DMS79 (cell line): ENCODE measurements around the gene TRMT2A.
"Not testable (repeated sequence)": the region's sequence is repeated elsewhere in the genome, so short reads cannot be mapped to it uniquely, and the experiment has no call there.

ENCODE experiments used
- DNase-seq: peaks from one replicate; lab custom pipeline; 2025; lab: John Stamatoyannopoulos, UW

The TRMT2A gene, protein sequence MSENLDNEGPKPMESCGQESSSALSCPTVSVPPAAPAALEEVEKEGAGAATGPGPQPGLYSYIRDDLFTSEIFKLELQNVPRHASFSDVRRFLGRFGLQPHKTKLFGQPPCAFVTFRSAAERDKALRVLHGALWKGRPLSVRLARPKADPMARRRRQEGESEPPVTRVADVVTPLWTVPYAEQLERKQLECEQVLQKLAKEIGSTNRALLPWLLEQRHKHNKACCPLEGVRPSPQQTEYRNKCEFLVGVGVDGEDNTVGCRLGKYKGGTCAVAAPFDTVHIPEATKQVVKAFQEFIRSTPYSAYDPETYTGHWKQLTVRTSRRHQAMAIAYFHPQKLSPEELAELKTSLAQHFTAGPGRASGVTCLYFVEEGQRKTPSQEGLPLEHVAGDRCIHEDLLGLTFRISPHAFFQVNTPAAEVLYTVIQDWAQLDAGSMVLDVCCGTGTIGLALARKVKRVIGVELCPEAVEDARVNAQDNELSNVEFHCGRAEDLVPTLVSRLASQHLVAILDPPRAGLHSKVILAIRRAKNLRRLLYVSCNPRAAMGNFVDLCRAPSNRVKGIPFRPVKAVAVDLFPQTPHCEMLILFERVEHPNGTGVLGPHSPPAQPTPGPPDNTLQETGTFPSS

DNA sequence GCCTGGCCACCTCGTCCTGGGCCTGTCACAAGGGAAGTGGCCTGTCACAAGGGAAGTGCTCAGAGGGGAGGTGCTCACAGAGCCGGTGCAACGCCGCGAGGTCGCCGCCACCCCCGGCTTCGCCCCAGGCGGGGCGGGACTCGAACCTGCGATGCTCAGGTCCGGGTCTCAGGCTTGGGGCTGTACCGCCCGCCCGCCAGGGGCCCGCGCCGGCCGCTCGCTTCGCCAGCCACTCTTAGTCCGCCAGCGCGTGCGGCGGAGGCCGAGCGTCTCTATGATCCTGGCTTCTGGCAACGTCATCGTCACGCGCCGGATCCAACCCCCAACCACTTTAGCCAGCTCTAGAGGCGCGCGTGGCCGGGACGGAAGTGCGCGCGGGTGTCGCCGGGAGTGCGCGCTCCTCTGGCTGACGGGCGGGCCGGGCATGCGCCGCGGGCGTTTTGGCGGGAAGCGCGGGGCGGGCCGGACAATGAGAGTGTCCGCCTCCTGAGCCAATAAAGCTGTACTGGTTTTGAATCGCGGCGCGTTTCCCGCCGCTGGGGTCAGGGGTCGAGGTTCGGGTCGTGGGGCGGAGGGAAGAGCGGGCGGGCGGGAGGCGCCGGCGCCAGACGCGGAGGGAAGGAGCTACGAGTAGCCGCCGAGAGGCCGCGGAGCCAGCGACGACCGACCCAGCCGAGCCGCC lies at the start of gene TRMT2A:
Gene TRMT2A (minus strand): TSS at position 276 of the 682 bp plus-strand sequence. CDS start 320 bp downstream, outside the sequence.
- peak; percentile 60 for DNase-seq

DNA sequence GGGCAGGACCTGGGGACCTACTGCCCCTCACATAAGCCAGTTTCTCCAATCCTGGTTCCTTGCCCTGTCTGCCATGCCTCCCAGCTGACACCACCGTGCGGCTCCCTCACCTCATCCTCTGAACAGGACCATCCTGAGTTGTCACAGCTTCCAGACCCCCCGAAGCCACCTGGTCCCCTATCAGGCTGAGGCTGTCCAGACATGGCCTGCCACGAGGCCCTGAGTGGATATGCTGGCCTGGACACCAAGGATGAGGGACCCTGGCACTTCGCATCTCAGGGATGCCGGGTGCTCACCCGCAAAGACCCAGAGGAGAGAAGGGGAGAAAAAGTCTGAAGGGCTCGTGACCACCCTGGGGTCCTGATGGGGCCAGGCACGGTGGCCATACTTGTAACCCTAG lies 49.7 kb upstream of the TRMT2A start:
- DNase-seq, result no peak

DNA sequence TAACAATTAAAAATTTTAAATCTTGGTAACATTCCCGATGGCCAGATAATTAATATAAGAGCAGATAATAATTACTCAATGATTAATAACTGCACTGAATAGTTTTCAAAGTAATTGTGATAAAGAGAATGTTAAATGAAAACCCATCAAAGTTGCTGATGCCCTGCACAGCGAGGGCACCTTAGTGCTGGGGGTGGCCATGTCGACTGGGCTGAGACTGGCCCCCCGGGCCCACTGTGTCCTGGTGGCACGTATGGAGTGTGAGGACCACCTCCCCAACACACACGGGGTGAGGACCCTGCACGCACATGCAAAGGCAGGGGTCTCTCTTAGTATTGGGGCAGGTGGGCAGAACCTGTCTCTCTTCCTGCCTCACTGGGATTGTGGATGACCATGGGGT lies 48.9 kb upstream of the TRMT2A start:
- DNase-seq, result no peak

DNA sequence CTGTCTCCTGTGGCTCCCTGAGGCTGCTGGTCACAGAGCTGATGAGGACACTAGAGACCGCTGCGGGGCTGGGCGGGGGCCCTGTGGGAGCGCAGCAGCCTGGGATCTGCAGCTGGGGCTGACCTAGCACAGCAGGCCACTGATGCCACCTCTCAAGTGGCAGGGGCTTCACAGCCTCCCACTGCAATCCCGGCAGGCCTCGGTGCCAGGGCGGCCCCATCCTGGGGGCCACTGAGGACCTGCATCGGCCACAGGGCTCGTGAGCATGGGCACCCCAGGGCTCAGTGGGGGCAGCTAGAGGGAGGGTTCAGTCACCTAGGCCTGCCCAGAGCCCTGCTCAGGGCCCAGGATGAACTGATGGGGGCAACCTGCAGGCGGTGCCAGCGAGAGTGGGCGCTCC lies 48.4 kb upstream of the TRMT2A start:
- DNase-seq, result no peak

DNA sequence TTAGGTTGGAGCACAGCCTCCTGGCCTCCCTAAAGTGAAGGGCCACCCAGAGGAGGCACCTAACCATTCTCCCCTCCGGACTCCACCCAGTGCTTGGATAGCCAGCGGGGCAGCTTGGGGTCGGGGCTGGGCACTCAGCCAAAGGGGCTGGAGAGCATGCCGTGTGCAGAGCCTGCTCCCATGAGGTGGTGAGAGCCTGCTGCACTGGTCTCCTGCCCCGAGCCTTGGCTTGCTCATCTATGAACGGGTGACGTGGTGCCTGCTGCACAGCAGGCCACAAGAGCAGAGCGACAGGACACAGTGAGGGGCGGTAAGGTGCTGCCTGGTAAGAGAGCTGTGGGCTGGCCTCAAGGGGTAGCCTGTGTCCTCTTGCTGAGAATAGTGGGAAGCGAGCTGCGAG lies 47.8 kb upstream of the TRMT2A start:
- DNase-seq, result no peak

DNA sequence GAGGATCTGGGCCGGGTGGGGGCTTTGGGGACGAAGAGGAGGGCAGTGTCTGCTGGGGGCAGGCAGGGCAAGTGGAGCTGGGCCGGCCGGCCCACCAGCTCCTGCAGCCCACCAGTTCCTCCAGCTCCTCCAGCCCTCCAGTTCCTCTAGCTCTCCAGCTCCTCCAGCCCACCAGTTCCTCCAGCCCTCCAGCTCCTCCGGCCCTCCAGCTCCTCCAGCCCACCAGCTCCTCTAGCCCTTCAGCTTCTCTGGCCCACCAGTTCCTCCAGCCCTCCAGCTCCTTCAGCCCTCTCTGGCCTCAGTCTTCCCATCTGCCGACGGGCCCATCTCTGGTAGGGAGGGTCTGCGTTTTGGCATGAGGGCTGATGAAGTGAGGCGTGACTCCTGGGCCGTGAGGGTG lies 43.0 kb upstream of the TRMT2A start:
- DNase-seq, result no peak

DNA sequence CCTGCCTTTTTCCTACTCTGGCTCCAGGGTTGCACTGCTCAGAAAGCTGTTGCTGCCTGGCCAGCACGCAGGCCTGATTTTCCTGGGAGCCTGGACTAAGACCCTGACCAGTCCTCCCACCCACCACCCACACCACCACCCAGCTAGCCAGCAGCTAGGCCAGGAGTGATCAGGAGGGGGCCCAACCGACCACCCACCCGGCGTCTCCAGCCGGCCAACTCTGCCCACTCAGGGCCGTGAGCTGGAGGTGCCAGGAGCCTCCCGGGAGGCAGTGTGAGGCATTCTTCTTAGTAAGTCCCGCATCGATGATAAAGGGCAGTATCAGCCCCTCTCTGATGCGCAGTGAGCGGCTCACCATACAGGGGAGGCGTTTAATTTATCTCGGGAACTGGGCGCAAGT lies 42.5 kb upstream of the TRMT2A start:
- DNase-seq, result not testable (repeated sequence)

DNA sequence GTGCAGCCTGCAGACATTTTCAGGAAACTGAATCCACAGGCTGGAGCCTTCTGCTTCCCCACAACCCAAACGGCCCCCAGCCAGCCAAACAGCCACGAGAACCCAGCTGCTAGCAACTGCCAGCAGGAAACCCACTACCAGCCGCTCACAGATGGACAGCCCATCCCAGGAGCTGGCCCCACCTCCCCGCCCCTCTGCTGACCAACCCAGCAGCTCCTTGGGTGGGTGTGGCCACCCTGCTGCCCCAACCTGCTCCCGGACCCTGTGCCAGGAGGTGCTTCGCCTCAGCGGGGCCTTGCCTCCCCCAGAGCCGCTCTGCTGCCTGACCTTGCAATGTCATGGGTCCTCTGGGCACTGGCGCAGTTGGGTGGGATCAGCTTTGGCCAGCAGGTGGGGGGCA lies 42.0 kb upstream of the TRMT2A start:
- DNase-seq, result no peak

DNA sequence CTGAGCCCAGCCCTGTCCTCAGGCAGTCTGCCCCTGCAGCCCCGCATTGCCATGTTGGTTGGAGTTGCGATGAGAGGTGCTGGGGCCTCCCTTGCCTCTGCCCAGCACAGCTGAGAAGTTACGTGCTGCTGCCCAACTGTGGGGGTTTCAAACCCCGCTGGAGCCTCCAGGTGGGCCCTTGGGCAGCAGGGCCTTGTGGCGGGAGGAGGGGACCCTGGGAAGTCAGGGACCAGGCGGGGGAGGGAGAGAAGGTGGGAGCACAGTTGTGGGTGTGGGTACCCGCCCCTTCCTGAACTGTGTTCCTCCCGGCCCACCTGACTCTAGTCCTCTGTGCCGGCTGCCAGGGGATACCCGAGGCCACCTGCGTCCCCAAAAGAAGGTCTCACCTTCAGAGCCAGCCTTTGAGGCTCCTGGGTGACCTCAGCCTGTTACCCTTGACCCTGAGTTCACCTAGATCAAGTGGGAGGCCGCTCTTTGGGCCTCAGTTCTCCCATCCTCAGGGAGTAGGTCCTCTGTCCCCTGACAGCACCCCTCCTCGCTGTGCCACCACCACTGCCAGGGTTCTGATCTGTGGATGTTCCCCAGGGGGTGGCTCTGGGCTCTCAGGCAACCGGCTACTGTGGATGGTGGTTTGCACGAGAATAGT lies 41.5 kb upstream of the TRMT2A start:
- DNase-seq, result no peak

DNA sequence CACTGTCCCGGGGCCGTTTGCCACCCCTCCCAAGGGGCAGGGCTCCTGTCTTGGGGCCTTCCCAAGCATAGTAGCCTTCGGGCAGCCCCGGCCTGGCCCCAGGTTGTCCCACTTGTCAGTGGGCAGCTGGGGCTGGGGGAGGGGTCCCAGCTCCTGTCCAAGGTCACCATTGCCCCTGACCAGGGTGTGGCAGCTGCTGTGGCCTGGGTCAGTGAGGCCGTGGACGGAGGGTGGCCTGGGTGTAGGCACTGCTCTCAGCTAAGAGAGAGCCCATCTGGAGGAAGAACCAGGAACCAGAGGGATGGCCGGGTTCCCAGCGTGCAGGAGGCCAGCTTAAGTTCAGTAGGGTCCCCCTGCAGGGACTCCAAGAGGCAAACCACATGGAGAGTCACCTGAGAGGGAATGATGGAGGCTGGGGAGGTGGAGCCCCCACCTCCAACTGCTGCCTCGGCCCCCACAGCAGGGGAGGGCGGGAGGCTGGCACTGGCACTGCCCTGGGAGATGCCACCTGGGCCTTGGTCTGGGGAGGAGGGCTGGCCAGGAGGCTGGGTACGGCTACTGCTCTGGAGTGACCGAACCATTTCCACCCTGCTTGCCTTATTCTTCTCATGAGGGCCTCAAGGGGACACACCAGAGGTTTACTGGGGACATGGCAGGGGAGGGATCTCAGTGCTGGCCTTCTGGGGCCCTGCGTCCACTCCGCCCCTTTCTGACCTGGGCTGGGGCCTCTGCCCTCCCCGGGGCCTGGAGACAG lies 40.6 kb upstream of the TRMT2A start:
- DNase-seq, result no peak

DNA sequence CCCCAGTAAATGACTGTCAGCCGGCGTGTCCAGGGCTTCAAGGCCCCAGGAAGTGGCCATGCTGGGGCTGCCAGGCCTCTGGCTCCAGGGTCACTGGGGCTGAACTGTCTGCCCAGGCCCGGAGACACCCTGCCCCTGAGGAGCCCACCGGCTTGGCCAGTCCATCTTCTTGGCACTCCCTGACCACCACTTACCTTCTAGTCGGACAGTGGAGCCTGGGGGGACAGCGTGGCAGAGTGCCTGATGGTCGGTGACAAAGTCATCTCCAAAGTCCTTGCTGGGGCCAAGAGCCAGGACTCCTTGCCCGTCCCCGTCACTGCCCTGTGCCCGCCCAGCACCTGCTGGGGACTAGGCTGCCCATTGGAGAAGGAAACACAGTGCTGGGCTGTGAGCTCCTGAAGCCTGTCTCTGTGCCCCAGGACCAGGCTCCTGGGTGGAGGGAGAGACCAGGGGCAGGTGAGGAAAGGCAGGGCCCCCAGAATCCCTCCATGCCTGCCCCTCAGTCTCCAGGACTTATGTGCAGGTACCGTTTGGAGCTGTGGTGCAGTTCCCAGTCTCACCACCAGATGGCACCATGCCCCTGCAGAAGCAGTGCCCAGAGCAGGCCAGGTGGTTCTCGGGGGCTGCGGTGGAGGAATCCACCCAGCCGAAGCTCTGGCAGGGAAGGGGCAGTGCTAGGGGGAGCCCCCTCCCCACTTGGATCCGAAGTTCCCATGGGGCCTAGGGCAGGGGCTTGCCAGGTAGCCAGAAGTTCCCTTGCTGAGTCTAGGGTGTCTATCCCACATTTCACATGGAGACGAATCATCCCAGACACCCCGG lies 39.8 kb upstream of the TRMT2A start:
- no peak for DNase-seq

DNA sequence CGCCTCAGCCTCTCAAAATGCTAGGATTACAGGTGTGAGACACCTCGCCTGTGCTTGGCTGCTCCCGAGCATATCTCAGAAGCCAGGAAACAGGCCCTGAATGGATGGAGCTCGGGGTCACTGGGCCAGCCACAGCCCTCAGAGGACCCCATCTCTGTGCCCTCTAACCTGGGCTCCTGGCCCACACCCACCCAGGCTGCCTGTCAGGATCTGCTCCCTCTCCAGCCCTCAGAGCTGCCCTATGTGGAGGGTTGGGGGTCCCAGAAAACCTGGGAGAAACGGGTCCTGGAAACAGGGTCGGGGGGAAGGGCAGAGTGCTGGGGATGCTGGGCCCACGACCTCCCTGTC lies 39.0 kb upstream of the TRMT2A start:
- no peak for DNase-seq

DNA sequence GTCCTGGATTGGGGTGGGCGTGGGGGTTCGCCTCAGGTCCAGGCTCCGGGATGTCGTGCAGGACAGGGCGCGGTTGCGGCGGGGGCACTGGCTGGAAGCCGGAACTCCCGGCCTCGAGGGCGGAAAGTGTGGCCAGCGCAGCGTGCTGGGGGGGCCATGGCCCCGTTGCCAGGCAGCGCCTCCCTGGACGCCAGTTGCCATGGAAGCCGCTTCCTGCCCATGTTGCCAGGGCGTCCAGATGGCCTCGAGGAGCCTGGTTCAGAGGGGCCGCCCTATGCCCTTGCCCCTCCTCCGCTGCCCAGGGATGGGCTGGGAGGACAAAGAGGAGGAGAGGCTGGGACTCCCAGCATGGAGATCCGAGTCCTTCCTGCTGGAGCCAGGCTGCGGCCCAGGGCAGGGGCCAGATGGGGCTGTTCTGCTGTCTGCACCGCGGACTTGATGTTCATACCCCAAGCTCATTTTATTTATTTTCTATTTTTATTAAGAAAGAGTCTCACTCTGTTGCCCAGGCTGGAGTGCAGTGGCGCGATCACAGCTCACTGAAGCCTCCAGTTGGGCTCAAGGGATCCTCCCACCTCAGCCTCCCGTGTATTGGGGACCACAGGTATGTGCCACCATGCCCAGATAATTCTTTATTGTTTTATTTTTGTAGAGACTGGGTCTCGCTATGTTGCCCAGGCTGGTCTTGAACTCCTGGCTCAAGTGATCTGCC lies 38.5 kb upstream of the TRMT2A start:
- DNase-seq, result peak; percentile 79

DNA sequence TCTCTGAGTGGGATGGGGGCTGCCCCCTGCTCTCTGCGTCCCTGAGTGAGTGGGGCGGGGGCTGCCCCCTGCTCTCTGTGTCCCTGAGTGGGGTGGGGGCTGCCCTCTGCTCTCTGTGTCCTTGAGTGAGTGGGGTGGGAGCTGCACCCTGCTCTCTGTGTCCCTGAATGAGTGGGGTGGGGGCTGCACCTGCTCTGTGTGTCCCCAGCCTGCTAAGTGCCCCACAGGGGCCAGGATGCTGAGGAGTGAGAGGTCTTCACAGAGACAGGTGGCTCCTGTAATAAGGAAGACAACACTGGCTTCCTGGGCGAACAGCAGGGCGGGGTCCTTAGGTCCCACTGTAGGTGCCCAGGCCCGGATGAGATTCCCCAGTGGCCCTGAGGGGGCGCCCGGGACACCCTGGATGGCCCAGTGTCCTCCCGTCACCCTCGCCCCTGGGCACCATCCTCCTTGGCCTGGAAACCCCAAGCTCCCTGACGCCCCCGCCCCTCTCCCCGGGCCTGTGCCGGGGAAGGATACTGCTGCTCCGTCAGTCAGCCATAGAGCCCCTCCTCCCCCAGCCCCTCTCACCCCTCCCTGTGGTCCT lies 37.7 kb upstream of the TRMT2A start:
- no peak for DNase-seq

DNA sequence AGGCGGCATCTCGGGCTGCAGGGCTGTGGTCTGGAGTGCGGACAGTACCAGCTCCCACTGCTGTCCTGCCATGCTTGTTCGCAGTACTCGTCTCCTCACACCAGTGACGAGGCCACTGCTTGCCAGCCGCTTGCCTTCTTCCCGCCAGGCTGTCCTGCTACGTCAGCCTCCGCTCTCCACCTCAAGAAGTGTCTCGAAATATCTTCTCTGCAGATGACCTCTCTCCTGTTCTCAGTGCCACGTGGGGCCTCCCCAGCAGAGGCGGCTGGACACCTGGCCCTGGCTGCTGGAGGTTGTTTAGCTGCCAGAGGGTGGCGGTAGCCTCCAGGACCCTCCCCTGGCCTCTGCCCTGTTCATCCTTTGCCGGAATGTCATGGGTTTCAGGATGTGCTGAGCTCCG lies 36.9 kb upstream of the TRMT2A start:
- DNase-seq, result no peak

DNA sequence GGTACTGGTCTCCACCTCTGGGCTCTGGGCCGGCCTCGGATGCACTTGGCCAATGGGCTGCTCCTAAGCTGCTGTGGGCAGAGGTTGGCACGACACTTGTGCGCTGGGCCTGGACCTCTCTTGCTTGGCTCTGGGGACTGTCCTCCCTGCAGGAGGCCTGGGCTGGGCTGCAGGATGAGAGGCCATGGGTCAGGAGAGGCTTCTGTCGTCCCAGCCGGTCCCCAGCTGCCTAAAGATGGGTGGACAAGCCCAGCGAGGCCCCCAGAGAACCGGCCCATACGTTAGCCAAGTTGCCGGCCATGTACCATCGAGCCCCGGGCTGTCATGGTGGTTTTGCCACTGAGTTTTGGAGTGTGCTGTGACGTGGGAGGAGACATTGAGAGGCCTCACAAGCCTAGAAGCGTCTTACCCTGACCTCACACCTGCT lies 35.5 kb upstream of the TRMT2A start:
- DNase-seq, result no peak

DNA sequence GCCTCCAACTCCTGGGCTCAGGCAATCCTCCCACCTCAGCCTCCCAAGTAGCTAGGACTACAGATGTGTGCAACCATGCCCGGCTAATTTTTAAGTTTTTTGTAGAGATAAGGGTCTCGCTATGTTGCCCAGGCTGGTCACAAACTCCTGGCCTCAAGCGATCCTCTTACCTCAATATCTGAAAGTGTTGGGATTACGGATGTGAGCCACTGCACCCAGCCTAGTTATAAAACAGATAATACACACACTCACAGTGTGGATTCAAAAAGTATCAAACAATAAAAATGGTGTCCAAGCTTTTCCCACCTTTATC lies 34.2 kb upstream of the TRMT2A start:
- no peak for DNase-seq

DNA sequence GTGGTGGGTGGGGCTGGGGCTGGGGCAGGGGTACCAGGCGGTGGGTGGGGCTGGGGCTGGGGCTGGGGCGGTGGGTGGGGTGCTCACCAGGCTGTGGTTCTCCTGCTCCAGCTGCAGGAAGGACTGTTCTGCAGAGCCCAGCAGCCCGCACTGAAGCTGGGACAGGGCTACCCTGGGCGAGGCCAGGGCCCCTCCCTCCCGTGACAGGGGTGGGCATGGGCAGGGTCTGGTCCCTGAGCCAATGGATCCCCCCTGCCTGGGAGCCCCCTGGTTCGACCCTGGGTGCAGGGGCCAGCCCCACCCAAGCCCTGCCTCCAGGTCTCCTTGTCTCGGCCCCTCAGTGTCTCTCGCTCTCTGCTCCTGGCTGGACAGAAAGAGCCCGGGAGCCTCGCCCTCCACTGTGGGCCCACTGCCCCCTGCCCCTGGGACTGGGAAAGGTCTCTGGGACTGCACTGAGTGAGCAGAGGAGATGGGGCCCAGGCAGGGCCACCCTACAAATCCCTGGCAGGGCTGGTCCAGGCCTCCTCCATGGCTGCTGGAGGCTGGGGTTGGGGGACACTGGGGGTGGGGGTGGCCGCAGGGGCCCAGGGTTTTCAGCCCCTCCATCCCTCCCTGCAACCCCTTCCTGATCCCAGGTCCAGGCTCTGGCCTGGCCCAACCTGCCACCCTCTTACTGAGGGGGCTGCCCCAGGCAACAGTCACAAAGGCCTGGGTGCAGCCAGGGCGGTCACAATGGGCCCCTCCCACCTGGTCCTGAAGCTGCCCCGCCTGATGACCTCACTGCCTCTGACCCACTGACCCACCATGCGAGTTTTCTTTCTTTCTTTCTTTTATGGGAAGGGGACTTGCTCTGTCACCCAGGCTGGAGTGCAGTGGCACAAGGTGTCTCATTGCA lies 33.6 kb upstream of the TRMT2A start, which contains the start of gene CCDC188:
Gene CCDC188 (minus strand): TSS at position 675 of the 895 bp plus-strand sequence. CDS start 69 bp downstream, at position 606.
- DNase-seq, result no peak
